Fibroblast of villous mesenchyme (primary cell): ENCODE measurements around the gene GPR39. TPM values are rescaled to one million over a fixed set of nuclear protein-coding genes. Genes with fewer than 3 reads are reported as not detected.

Source experiments
- DNase-seq: peaks from one replicate; pipeline ENCODE4 v3.0.0-alpha.2; 2010; ENCODE audit warnings: low read depth
- H3K4me3 ChIP-seq: 2 replicates; pipeline ENCODE4 v1.5.1; 2011; ENCODE audit warnings: low read depth, mild to moderate bottlenecking, low read length
- CTCF ChIP-seq: IDR thresholded peaks from 2 replicates; pipeline ENCODE4 v1.5.1; 2012; ENCODE audit warnings: low read depth, mild to moderate bottlenecking, low read length; ENCODE audit not compliant: insufficient read depth
- total RNA-seq: library from RNA; depleted of rRNA; stranded (reverse); fragments of >200 nt; gene quantifications from 2 replicates; pipeline ENCODE4 v1.2.3, GENCODE V29; 2012

The GPR39 gene
- total RNA-seq, 1 donor = 5.6 TPM

- no peak overlapping the region for H3K4me3 ChIP-seq
- no peak for DNase-seq
- no peak for TF ChIP-seq CTCF
Observed at GRCh38 chr2:132468821-132469675, 52.4 kb downstream of the GPR39 start.

GRCh38 chr2:132470746-132471145, 54.1 kb downstream of the GPR39 start:
- TF ChIP-seq CTCF = no peak
- no peak overlapping the region for H3K4me3 ChIP-seq
- no peak for DNase-seq

GRCh38 chr2:132473174-132473883, 56.7 kb downstream of the GPR39 start:
- H3K4me3 ChIP-seq = no peak overlapping the region
- DNase-seq = no peak
- TF ChIP-seq CTCF = no peak

- H3K4me3 ChIP-seq = no peak overlapping the region
- TF ChIP-seq CTCF = no peak
- no peak for DNase-seq
Observed at GRCh38 chr2:132475615-132476014, 59.0 kb downstream of the GPR39 start.

- no peak for TF ChIP-seq CTCF
- no peak overlapping the region for H3K4me3 ChIP-seq
- DNase-seq = no peak
Observed at GRCh38 chr2:132477436-132477835, 60.8 kb downstream of the GPR39 start.

- no peak for TF ChIP-seq CTCF
- no peak overlapping the region for H3K4me3 ChIP-seq
- DNase-seq = peak; percentile 20
Observed at GRCh38 chr2:132477962-132478361, 61.4 kb downstream of the GPR39 start.
